H1 (cell line): Measurements from ENCODE around the gene KCNB1. TPM values are rescaled to one million over a fixed set of nuclear protein-coding genes. Genes with fewer than 3 reads are reported as not detected.

ENCODE experiments used
- CTCF ChIA-PET: fragments of 300-600 bp; sonication (Branson Sonifier 250); formaldehyde crosslinking; loops from one replicate; lab custom pipeline; 2021; ENCODE audit not compliant: partially characterized antibody; lab: Charles Lee
- POLR2A ChIA-PET: fragments of 300-600 bp; sonication (Branson Sonifier 250); formaldehyde crosslinking; loops from one replicate; lab custom pipeline; 2021; ENCODE audit warnings: inconsistent platforms; ENCODE audit not compliant: partially characterized antibody; lab: Charles Lee
- DNase-seq, 2 experiments: peaks; one replicate each; pipeline versions ENCODE4 v3.0.0 to v3.0.0-alpha.2; 2010 to 2022; ENCODE audit warnings: low spot score in 2 of 2, low read depth in 1 of 2, mixed read lengths in 1 of 2
- FAIRE-seq: peaks from 2 replicates; lab custom pipeline; 2011; peaks lifted over from hg19 to GRCh38; lab: Jason Lieb, UNC
- H2AFZ ChIP-seq: 2 replicates; pipeline ENCODE4 v1.8.1; 2012; ENCODE audit warnings: low read length, inconsistent platforms
- H2AK5ac ChIP-seq: 2 replicates; pipeline ENCODE4 v1.6.1; 2013; ENCODE audit warnings: low read depth, low read length
- H2BK120ac ChIP-seq: replicated peaks from 2 replicates; pipeline ENCODE3; 2013; ENCODE audit warnings: low read depth, low read length, inconsistent platforms
- H2BK12ac ChIP-seq: 2 replicates; pipeline ENCODE4 v1.6.1; 2013; ENCODE audit warnings: low read depth, low read length
- H2BK15ac ChIP-seq: 2 replicates; pipeline ENCODE4 v1.6.1; 2013; ENCODE audit warnings: low read length
- H2BK20ac ChIP-seq: 2 replicates; pipeline ENCODE4 v1.6.1; 2013; ENCODE audit warnings: low read length
- H2BK5ac ChIP-seq: 2 replicates; pipeline ENCODE4 v1.6.1; 2013; ENCODE audit warnings: low read depth, low read length
- H3K14ac ChIP-seq: 2 replicates; pipeline ENCODE4 v1.6.1; 2013; ENCODE audit warnings: inconsistent platforms; ENCODE audit not compliant: insufficient read length
- H3K18ac ChIP-seq: 2 replicates; pipeline ENCODE4 v1.6.1; 2013; ENCODE audit warnings: low read length; ENCODE audit errors: extremely low read depth
- H3K23ac ChIP-seq: 2 replicates; pipeline ENCODE4 v1.6.1; 2013; ENCODE audit warnings: inconsistent platforms; ENCODE audit not compliant: insufficient read length
- H3K23me2 ChIP-seq: 2 replicates; pipeline ENCODE4 v1.6.1; 2013; ENCODE audit warnings: low read depth, low read length
- H3K27ac ChIP-seq: 2 replicates; pipeline ENCODE4 v1.6.1; 2011; ENCODE audit warnings: low read depth, low read length, inconsistent platforms
- H3K27me3 ChIP-seq, 4 experiments: replicated peaks in 1 of 4; 1 replicate in 1 of 4; 2 replicates in 3 of 4; pipeline versions ENCODE4 v1.6.1 to v1.8.1; 2011 to 2013; ENCODE audit warnings: low read length in 3 of 4, mild to moderate bottlenecking in 3 of 4, inconsistent platforms in 2 of 4, mixed read lengths in 2 of 4, moderate library complexity in 1 of 4; ENCODE audit not compliant: control insufficient read depth in 3 of 4, insufficient read depth in 3 of 4; ENCODE audit errors: extremely low read depth in 1 of 4
- H3K36me3 ChIP-seq, 4 experiments: 2 replicates each; pipeline versions ENCODE4 v1.6.1 to v1.8.1; 2011 to 2013; ENCODE audit warnings: mild to moderate bottlenecking in 4 of 4, low read length in 3 of 4, moderate library complexity in 2 of 4, control low read depth in 1 of 4, inconsistent platforms in 1 of 4; ENCODE audit not compliant: insufficient read depth in 4 of 4, control insufficient read depth in 2 of 4
- H3K4ac ChIP-seq: replicated peaks from 2 replicates; pipeline ENCODE3; 2013; ENCODE audit warnings: low read length, low read depth, mixed read lengths, inconsistent platforms; ENCODE audit not compliant: insufficient read length
- H3K4me1 ChIP-seq, 4 experiments: replicated peaks in 1 of 4; 1 replicate in 1 of 4; 2 replicates in 3 of 4; pipeline versions ENCODE4 v1.6.1 to v1.8.1; 2011 to 2013; ENCODE audit warnings: low read length in 3 of 4, inconsistent platforms in 2 of 4, mixed read lengths in 1 of 4; ENCODE audit not compliant: insufficient read depth in 4 of 4, control insufficient read depth in 3 of 4
- H3K4me2 ChIP-seq, 2 experiments: 2 replicates each; pipeline versions ENCODE4 v1.6.1 to v1.8.1; 2011 to 2013; ENCODE audit warnings: low read depth in 2 of 2, low read length in 2 of 2, control low read depth in 1 of 2, inconsistent platforms in 1 of 2, mild to moderate bottlenecking in 1 of 2; ENCODE audit not compliant: insufficient read depth in 1 of 2
- H3K4me3 ChIP-seq, 4 experiments: fragments of 200-600, 300-600 bp in 1 of 4; sonication (generic), shearing (Covaris generic), sonication (Bioruptor Twin) in 1 of 4; 2 replicates each; pipeline versions ENCODE4 v1.5.1 to v1.8.1; 2011 to 2016; ENCODE audit warnings: low read length in 4 of 4, low read depth in 3 of 4, control low read depth in 2 of 4, inconsistent platforms in 2 of 4, mild to moderate bottlenecking in 2 of 4, mixed read lengths in 1 of 4, moderate library complexity in 1 of 4; ENCODE audit not compliant: insufficient read depth in 2 of 4; ENCODE audit errors: extremely low read depth in 1 of 4
- H3K56ac ChIP-seq: replicated peaks from 2 replicates; pipeline ENCODE3; 2013; ENCODE audit warnings: low read depth, mild to moderate bottlenecking, mixed read lengths, low read length, inconsistent platforms; ENCODE audit not compliant: insufficient read length
- H3K79me1 ChIP-seq: 2 replicates; pipeline ENCODE4 v1.6.1; 2013; ENCODE audit warnings: low read depth, low read length, control low read depth
- H3K79me2 ChIP-seq, 2 experiments: 2 replicates each; pipeline versions ENCODE4 v1.6.1 to v1.8.1; 2012 to 2013; ENCODE audit warnings: low read length in 2 of 2, mild to moderate bottlenecking in 2 of 2, inconsistent platforms in 1 of 2; ENCODE audit not compliant: insufficient read depth in 2 of 2, control insufficient read depth in 1 of 2
- H3K9ac ChIP-seq, 4 experiments: replicated peaks in 1 of 4; 1 replicate in 1 of 4; 2 replicates in 3 of 4; pipeline versions ENCODE4 v1.6.1 to v1.8.1; 2011 to 2013; ENCODE audit warnings: low read depth in 3 of 4, low read length in 3 of 4, control low read depth in 2 of 4, mild to moderate bottlenecking in 2 of 4, moderate library complexity in 2 of 4, inconsistent platforms in 1 of 4; ENCODE audit errors: extremely low read depth in 1 of 4
- H3K9me3 ChIP-seq, 2 experiments: 2 replicates each; pipeline versions ENCODE4 v1.6.1 to v1.8.1; 2012 to 2013; ENCODE audit warnings: mild to moderate bottlenecking in 2 of 2, moderate library complexity in 2 of 2, control low read depth in 1 of 2, inconsistent platforms in 1 of 2, low read depth in 1 of 2, low read length in 1 of 2, mixed read lengths in 1 of 2; ENCODE audit not compliant: insufficient read depth in 2 of 2
- H4K20me1 ChIP-seq, 2 experiments: replicated peaks in 1 of 2; 2 replicates each; pipeline versions ENCODE3 to v1.8.1; 2011 to 2013; ENCODE audit warnings: inconsistent platforms in 2 of 2, low read length in 2 of 2, mild to moderate bottlenecking in 1 of 2; ENCODE audit not compliant: insufficient read depth in 2 of 2, control insufficient read depth in 1 of 2
- H4K5ac ChIP-seq: 2 replicates; pipeline ENCODE4 v1.6.1; 2013; ENCODE audit warnings: low read length, low read depth, mixed read lengths, inconsistent platforms; ENCODE audit not compliant: insufficient read length
- H4K8ac ChIP-seq: 2 replicates; pipeline ENCODE4 v1.8.0; 2013; ENCODE audit warnings: mild to moderate bottlenecking, moderate library complexity, low read length, inconsistent platforms; ENCODE audit not compliant: insufficient read depth; ENCODE audit errors: extremely low read depth
- H4K91ac ChIP-seq: replicated peaks from 2 replicates; pipeline ENCODE3; 2013; ENCODE audit warnings: low read length, mixed read lengths, inconsistent platforms; ENCODE audit not compliant: insufficient read length
- BCL11A ChIP-seq, 2 experiments: IDR thresholded peaks; one replicate each; pipeline ENCODE4 v1.6.1; 2011; ENCODE audit warnings: low read depth in 2 of 2, low read length in 2 of 2, mild to moderate bottlenecking in 2 of 2
- CBX5 ChIP-seq: fragments of 300-800, 300-1000 bp; sonication (generic); IDR thresholded peaks from 2 replicates; pipeline ENCODE4 v1.7.1; 2016; ENCODE audit warnings: antibody characterized with exemption, low read length, low read depth
- CEBPB ChIP-seq: IDR thresholded peaks from 2 replicates; pipeline ENCODE4 v1.6.1; 2012; ENCODE audit warnings: low read depth, low read length
- CREB1 ChIP-seq: IDR thresholded peaks from 2 replicates; pipeline ENCODE4 v1.6.1; 2012; ENCODE audit warnings: inconsistent platforms
- EP300 ChIP-seq, 2 experiments: IDR thresholded peaks; 1 replicate in 1 of 2; 2 replicates in 1 of 2; pipeline ENCODE4 v1.6.1; 2011 to 2012; ENCODE audit warnings: low read depth in 2 of 2, low read length in 2 of 2, mild to moderate bottlenecking in 2 of 2, borderline replicate concordance in 1 of 2, inconsistent platforms in 1 of 2, moderate library complexity in 1 of 2
- KDM1A ChIP-seq: fragments of 200-600, 300-600 bp; sonication (generic); IDR thresholded peaks from 2 replicates; pipeline ENCODE4 v1.7.1; 2016; ENCODE audit warnings: mild to moderate bottlenecking, low read length, borderline replicate concordance
- KDM5A ChIP-seq: fragments of 200-600 bp; IDR thresholded peaks from 2 replicates; pipeline ENCODE4 v1.7.1; 2012; ENCODE audit warnings: mild to moderate bottlenecking, low read length, inconsistent platforms, mixed read lengths
- SIN3A ChIP-seq, 2 experiments: IDR thresholded peaks in 1 of 2; conservative IDR thresholded peaks in 1 of 2; 2 replicates each; pipeline ENCODE4 v1.6.1; 2011 to 2012; ENCODE audit warnings: low read length in 2 of 2, improper control_type of control experiment in 1 of 2, low read depth in 1 of 2, mild to moderate bottlenecking in 1 of 2
- SIRT6 ChIP-seq: IDR thresholded peaks from one replicate; pipeline ENCODE4 v1.7.1; 2012; ENCODE audit warnings: low read length, inconsistent platforms
- SIX5 ChIP-seq: IDR thresholded peaks from 2 replicates; pipeline ENCODE4 v1.6.1; 2011; ENCODE audit warnings: mild to moderate bottlenecking, low read depth, low read length
- TCF12 ChIP-seq: IDR thresholded peaks from 2 replicates; pipeline ENCODE4 v1.6.1; 2011; ENCODE audit warnings: low read depth, mild to moderate bottlenecking, low read length
- WGBS, 2 experiments: shearing (Covaris generic) in 1 of 2; methylation state at CpG; one replicate each; pipeline versions ENCODE4 v1.1.6 to v1.1.7; 2013 to 2015; ENCODE audit warnings: low lambda C conversion rate in 2 of 2, mixed read lengths in 2 of 2, inconsistent platforms in 1 of 2, low coverage in 1 of 2, missing lambda C conversion rate in 1 of 2; ENCODE audit not compliant: insufficient replicate concordance in 2 of 2, insufficient coverage in 1 of 2, insufficient read length in 1 of 2; ENCODE audit errors: extremely low coverage in 1 of 2, missing lambda C conversion rate in 1 of 2; 5-methylcytosine and 5-hydroxymethylcytosine counted together
- polyA plus RNA-seq, 7 experiments: library from polyadenylated mRNA; depleted of rRNA in 3 of 7; stranded (reverse) in 5 of 7; unstranded in 2 of 7; fragments of >200 nt in 5 of 7; fragments of 200-250 nt in 2 of 7; gene quantifications; 1 replicate in 5 of 7; 2 replicates in 1 of 7; 4 replicates in 1 of 7; pipeline versions ENCODE4 v1.2.1 to v1.2.3, GENCODE V29; 2011 to 2013; ENCODE audit warnings: missing spikeins in 2 of 7, mixed read lengths in 2 of 7
- total RNA-seq: library from RNA; stranded (reverse); fragmentation: NEBNext Ultra II Directional; extraction: Animal tissue kit (Norgen Biotek cat#: 25700); gene quantifications from 2 replicates; pipeline ENCODE4 v1.2.1, GENCODE V29; 2021
- TF ChIP-seq, protein P1 (sequence below): IDR thresholded peaks from 2 replicates; pipeline ENCODE4 v1.6.1; 2011; ENCODE audit warnings: low read length, improper control_type of control experiment
- TF ChIP-seq, protein P2 (sequence below): IDR thresholded peaks from 2 replicates; pipeline ENCODE4 v1.6.1; 2011; ENCODE audit warnings: low read depth, mild to moderate bottlenecking, low read length; ENCODE audit not compliant: insufficient read depth

Gene KCNB1
- total and polyA plus RNA-seq, 2 of the 8 experiments (the other 6 are each of a cell fraction or from before 2014, with no cell fraction given): 0.58 to 0.67 TPM

DNA sequence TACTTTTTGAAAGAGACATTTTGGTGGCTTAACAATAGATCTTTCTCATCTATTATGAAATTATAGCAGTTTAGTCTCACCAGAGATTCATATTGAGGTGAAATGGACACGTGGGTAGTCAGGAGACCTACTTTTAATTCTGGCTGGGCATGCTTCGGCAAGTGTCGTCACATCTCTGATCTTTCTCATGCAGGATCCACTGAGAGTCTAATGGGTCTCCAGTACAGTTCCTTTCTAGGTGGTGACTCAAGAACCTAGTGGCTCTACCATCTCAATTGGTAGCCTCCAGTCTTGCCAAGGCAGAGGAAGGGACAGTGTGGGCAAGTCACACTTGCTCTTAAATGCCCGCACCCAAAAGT is 94.9 kb downstream of the KCNB1 start:
- no peak overlapping the region for H3K18ac ChIP-seq
- H3K9ac ChIP-seq: no peak overlapping the region
- no peak overlapping the region for H3K4me2 ChIP-seq
- no peak overlapping the region for H3K14ac ChIP-seq
- CTCF ChIA-PET: interaction anchor here (0.7 to 7.9 kb wide), 5 partner anchors 53 to 121 kb away, joined by 3 to 57 read pairs (median 4); partner anchors contain the start of gene KCNB1
- FAIRE-seq (no peak), DNase-seq (no peak)
- H3K4ac ChIP-seq: no peak overlapping the region
- no peaks in the 10 kb centered on the region for H3K9me3 ChIP-seq
- no peak overlapping the region for H4K91ac ChIP-seq
- H3K23me2 ChIP-seq: no peaks in the 10 kb centered on the region
- peak overlapping the region; percentile 10; the same call in 1 of the 2 replicates for H2BK15ac ChIP-seq
- no peaks in the 10 kb centered on the region for H3K4me1 ChIP-seq
- H3K79me2 ChIP-seq: no peaks in the 10 kb centered on the region
- no peak overlapping the region for H2BK12ac ChIP-seq
- 90% methylated on average over 4 of the region's 4 CpGs; no CpG with 5 or more reads in 1 of the 2 experiments for WGBS, 2 experiments
- no peak overlapping the region for H4K5ac ChIP-seq
- no peaks in the 10 kb centered on the region for H4K20me1 ChIP-seq
- H3K36me3 ChIP-seq: no peaks in the 10 kb centered on the region
- no peak overlapping the region for H2AFZ ChIP-seq
- no peak overlapping the region for H2BK20ac ChIP-seq
- no peaks in the 10 kb centered on the region; a peak in 1 of 7 replicates for H3K27me3 ChIP-seq
- no peak overlapping the region for H3K27ac ChIP-seq
- no peak overlapping the region for H3K23ac ChIP-seq
- no peak overlapping the region for H3K4me3 ChIP-seq
- H4K8ac ChIP-seq: no peak overlapping the region
- H3K79me1 ChIP-seq: no peaks in the 10 kb centered on the region
- H2BK5ac ChIP-seq: no peak overlapping the region
- H2BK120ac ChIP-seq: no peak overlapping the region
- H2AK5ac ChIP-seq: no peak overlapping the region
- no peak overlapping the region for H3K56ac ChIP-seq
- POLR2A ChIA-PET: no interaction called here
- TF ChIP-seq, protein P1, sequence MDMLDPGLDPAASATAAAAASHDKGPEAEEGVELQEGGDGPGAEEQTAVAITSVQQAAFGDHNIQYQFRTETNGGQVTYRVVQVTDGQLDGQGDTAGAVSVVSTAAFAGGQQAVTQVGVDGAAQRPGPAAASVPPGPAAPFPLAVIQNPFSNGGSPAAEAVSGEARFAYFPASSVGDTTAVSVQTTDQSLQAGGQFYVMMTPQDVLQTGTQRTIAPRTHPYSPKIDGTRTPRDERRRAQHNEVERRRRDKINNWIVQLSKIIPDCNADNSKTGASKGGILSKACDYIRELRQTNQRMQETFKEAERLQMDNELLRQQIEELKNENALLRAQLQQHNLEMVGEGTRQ: no peak
- TF ChIP-seq CEBPB (no peak), EP300 (IDR thresholded peaks at IDR 0.05; ENCODE audit: borderline replicate concordance in 1 of 2, low read depth in 2 of 2, low read length in 2 of 2) (no peak), SIX5 (no peak), KDM1A (no peak), TCF12 (no peak), BCL11A (IDR thresholded peaks at IDR 0.05; ENCODE audit: low read depth in 2 of 2, low read length in 2 of 2) (no peak), KDM5A (no peak), SIN3A (conservative IDR thresholded peaks at IDR 0.05 in 1 of 2, IDR thresholded peaks at IDR 0.05 in 1 of 2; ENCODE audit: low read depth in 1 of 2, low read length in 2 of 2) (no peak), CREB1 (no peak), SIRT6 (no peak), CBX5 (no peak)
- TF ChIP-seq, protein P2, sequence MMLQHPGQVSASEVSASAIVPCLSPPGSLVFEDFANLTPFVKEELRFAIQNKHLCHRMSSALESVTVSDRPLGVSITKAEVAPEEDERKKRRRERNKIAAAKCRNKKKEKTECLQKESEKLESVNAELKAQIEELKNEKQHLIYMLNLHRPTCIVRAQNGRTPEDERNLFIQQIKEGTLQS: no peak
